ENCODE data around the gene CAPN15.
A peak's percentile ranks its signal among the peaks of the same experiment; 100 is the strongest.

The CAPN15 gene

DNA sequence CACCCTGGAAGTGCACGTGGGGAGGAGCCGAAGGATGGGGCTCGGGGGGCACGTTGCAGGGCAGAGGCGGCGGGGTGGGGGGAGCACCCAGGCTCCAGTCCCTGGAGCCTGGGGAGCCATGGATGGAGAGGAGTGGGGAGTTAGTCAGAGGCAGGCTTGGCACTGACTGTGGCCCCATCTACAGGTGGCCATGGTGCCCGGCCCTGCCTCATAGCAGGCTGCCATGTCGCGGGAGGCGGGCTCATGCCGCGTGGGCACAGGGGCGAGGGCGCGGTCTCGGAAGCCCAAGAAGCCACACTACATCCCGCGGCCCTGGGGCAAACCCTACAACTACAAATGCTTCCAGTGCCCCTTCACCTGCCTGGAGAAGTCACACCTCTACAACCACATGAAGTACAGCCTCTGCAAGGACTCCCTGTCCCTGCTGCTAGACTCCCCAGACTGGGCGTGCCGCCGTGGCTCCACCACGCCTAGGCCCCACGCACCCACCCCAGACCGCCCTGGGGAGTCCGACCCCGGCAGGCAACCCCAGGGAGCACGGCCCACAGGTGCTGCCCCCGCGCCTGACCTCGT, 35.6 kb downstream of the CAPN15 start:
- peak; percentile 44 for DNase-seq

- no peak for DNase-seq
Observed at GRCh38 chr16:564690-565418, 37.3 kb downstream of the CAPN15 start.

- DNase-seq, result no peak
Observed at GRCh38 chr16:565419-566330, 38.2 kb downstream of the CAPN15 start.

GRCh38 chr16:566475-567372, 39.2 kb downstream of the CAPN15 start, which contains the start of gene NHLRC4:
NHLRC4 (plus strand) TSS chr16:567005; CDS start chr16:568048, 1,043 bp downstream.
- peak; percentile 94 for DNase-seq

GRCh38 chr16:567373-568256, 40.1 kb downstream of the CAPN15 start:
- DNase-seq, result no peak

DNA sequence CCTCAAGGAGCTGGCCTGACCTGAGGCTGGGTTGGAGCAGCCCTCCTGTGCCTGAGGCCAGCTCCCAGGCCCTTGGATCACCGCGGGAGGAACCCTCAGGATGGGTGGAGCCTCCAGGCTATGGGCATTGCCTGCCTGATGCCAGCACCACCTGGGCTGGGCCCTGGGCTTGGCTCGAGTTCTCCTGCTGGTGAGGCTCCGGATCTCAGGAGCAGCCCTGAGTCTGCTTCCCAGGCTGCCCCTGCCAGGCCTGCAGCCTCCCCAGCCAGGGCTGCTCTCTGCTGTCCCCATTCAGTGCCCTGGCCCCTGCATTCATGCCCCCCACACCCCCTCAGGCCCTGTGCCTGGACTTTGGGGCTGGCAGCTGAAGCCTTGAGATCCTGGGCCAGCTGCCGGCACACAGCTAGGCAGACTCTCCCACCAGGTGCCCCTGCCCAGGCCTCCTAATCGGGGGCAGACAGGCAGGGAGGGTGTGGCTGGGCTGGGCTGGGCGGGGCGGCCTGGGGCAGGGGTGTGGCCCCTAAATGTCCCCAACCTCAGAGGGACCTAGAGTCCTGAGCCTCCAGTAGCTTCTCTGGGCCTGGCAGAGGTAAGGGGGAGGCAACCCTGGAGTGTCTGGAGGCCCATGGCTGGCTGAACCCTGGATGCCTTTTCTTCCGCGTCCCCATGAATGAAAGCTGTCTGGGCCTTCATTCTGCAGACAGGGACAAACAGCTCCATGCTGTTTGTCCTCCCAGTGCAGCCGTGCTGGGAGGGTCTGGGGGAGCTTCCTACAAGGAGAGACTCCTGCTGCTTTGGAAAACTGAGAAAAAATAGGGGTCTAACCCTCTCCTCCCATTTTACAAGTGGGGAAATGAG, 41.1 kb downstream of the CAPN15 start:
- no peak for DNase-seq

DNA sequence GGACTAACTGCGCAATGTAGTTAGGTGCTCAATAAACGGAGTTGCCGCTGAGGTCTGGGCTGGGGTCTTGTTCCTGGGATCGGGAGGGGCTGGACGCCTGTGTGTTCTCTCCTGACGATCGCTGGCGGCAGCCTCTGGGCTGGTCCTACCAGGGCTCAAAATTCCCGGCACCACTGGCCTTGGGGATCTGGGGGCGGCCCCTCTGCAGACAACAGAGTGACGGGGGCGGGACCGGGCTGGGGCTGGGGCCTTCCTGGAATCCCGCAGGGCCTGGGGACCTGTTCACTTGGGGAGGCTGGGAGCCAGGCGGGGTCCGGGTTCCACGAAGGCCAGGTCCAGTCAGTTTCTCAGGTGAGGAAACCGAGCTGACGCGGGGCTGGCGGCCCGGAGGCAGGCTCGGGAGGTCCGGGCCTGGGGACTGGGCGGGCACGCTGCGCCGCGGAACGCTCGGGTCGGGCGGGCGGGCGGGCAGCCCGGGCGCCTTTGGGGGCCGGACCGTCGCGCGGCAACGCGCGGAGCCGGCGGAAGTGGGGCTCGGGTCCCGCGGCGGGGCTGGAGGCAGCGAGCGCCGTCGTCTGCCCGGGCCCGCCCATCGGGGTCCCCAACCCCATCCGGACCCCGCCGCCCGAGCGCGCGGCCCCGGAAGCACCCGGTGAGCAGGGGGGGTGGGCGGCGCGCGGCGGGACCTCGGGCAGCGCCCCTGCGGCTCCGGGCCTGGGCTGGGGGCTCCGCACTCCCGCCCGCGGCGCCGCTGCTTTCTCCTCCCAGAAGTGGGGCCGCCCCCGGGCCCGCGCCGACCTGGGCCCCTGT, 42.1 kb downstream of the CAPN15 start, which contains the start of gene PIGQ:
TSS of gene PIGQ (plus strand) at position 524 of the 810 bp plus-strand sequence. CDS start 4,107 bp downstream, outside the sequence.
- DNase-seq, result peak; percentile 82

DNA sequence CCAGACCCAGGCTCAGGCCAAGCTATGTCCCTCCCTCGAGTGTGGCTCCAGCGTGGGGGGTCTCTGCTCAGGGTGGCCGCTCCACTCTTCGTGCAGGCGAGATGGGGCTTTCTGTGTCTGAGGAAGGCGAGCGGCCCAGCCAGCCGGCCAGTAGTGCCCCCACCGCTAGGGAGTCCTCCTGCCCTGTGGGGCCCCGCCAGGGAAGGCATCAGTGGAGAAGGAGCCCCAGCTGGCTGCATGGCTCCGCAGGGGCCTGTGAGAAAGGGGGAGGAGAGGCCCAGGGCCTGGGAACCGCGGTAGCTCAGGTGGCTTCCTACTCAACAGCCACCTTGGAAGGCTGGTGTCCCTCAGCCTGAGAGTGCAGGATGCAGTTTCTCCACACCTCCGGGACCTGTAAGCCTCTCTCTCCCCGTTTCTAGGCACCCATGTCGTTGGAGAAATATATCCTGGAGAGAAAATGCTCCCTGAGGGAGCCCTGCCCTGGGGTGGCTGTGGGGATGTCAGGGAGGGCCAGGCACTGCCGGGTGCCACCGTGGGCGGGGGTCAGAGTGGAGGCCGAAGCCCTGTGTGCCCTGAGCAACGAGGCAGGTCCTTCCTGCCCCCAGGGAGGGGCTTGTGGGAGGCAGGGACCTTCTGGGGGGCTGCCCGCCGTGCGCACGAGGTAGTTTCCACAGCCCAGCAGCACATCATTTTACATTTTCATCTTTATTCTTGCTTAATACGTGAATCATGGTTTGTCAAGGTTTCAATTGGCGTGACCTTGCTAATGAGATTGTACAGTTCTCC, 45.5 kb downstream of the CAPN15 start:
- no peak for DNase-seq

DNA sequence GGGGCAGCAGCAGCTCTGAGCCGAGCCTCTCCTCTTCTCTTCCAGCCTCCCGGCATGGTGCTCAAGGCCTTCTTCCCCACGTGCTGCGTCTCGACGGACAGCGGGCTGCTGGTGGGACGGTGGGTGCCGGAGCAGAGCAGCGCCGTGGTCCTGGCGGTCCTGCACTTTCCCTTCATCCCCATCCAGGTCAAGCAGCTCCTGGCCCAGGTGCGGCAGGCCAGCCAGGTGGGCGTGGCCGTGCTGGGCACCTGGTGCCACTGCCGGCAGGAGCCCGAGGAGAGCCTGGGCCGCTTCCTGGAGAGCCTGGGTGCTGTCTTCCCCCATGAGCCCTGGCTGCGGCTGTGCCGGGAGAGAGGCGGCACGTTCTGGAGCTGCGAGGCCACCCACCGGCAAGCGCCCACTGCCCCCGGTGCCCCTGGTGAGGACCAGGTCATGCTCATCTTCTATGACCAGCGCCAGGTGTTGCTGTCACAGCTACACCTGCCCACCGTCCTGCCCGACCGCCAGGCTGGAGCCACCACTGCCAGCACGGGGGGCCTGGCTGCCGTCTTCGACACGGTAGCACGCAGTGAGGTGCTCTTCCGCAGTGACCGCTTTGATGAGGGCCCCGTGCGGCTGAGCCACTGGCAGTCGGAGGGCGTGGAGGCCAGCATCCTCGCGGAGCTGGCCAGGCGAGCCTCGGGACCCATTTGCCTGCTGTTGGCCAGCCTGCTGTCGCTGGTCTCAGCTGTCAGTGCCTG, 46.7 kb downstream of the CAPN15 start:
- DNase-seq, result no peak

- DNase-seq, result no peak
Observed at GRCh38 chr16:575354-576196, 48.1 kb downstream of the CAPN15 start.

DNA sequence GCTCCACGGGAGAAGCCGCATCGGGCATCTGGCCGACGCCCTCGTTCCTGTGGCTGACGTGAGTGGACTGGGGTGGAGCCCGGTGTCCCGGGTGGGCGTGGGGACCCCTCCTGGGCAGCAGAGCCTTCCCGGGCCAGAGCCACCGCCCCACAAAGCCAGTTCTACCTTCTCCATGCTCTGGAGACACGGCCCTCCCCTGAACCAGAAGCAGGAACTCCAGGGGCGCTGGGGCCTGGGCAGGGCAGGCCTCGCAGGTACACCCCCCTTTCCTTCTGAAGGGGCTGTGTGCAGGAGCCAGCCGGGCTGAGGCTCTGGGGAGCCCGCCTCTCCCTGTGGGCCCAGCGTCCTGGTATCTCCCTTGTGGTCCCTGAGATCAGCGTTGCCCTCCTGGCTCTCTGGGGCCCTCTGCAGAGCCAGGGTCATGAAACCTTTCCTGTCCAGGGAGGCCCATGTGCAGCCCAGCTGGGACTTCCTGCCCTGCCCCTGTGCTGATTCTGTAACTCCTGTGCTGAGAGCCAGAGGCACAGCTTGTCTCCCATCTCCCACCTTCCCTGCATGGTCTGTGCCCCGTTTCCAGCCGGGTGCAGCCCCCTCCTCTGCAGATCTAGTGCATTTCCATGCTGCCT, 48.8 kb downstream of the CAPN15 start:
- no peak for DNase-seq

GRCh38 chr16:576823-577201, 49.3 kb downstream of the CAPN15 start:
- DNase-seq, result no peak

DNA sequence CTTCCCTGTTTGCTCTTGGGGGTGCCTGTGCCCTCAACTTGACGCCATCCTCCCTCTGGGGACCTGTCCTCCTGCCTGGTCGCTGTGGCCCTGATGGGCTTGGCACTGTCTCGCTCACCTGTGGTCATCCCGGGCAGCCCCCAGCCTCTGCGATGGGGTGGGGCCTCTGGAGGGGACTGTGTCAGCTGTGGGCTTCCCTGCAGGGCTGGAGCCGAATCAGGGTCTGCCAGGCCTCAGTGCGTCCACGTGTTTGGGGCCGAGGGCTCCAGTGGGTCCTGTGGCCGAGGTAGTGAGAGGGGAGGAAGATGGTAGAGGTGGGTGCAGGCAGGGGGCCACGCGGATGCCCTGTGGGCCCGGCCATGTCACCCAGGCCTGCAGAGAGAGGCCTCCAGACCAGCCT, 50.3 kb downstream of the CAPN15 start:
- no peak for DNase-seq

DNA sequence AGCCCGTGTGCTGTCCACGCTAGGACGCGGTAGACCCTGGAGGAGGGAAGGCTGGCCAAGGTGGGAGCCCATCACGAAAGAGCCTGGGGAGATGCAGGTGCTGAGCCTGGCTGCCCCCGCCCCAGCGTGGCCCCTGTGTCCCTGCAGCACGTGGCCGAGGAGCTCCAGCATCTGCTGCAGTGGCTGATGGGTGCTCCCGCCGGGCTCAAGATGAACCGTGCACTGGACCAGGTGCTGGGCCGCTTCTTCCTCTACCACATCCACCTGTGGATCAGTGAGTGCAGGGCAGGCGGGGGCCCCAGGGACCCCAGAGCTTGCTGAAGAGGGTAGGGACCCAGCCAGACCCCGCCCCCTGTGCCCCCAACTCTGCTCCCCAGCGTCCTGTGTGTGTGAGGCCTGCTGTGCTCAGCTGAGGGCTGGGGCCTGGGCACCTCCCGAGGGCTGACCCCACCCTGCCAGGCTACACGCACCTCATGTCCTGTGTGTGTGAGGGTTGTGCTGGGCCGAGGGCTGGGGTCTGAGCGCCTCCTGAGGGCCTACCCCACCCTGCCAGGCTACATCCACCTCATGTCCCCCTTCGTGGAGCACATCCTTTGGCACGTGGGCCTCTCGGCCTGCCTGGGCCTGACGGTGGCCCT, 50.8 kb downstream of the CAPN15 start:
- DNase-seq, result no peak

DNA sequence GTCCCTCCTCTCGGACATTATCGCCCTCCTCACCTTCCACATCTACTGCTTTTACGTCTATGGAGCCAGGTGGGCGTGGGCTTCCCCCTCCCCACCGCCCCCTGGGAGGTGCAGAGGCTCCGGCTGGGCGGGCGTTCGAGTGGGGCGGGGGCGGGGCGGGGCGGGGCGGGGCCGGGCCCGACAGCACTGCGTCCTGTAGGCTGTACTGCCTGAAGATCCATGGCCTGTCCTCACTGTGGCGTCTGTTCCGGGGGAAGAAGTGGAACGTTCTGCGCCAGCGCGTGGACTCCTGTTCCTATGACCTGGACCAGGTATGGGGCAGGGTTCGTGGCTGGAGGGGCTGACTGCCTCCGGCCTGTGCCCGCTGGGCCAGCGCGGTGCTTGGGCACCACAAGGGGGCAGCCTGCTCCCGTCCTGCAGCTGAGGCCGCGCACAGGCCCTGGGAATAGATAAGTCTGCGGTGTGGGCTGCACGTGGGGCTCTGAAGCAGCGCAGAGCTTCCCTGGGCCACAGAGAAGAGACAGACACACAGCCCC, 51.4 kb downstream of the CAPN15 start:
- DNase-seq, result peak; percentile 90

All from RPMI8226 (cell line).